Ascending aorta (tissue), 2 donors: ENCODE results near the gene CCDC187. TPM values are rescaled to one million over a fixed set of nuclear protein-coding genes. Genes with fewer than 3 reads are reported as not detected.

Experiments
- DNase-seq, 2 donors: peaks; one replicate each; pipeline ENCODE4 v3.0.0-alpha.2; 2019; ENCODE audit warnings: low spot score in 2 of 2
- H3K27ac ChIP-seq, 2 donors: fragments of 200-600 bp; sonication (generic); one replicate each; pipeline ENCODE4 v1.5.1; 2016 to 2017; ENCODE audit warnings: mild to moderate bottlenecking in 1 of 2
- H3K27me3 ChIP-seq: fragments of 200-600 bp; sonication (generic); one replicate; pipeline ENCODE4 v1.5.1; 2017
- H3K36me3 ChIP-seq, 2 donors: fragments of 200-600 bp; sonication (generic); one replicate each; pipeline ENCODE4 v1.5.1; 2016
- H3K4me1 ChIP-seq, 2 donors: fragments of 200-600 bp; sonication (generic); one replicate each; pipeline ENCODE4 v1.5.1; 2016 to 2017; ENCODE audit warnings: mild to moderate bottlenecking in 1 of 2
- H3K4me3 ChIP-seq, 2 donors: fragments of 200-600 bp; sonication (generic); one replicate each; pipeline ENCODE4 v1.5.1; 2016 to 2017; ENCODE audit warnings: mild to moderate bottlenecking in 1 of 2
- H3K9me3 ChIP-seq, 2 donors: fragments of 200-600 bp; sonication (generic); one replicate each; pipeline ENCODE4 v1.5.1; 2016
- CTCF ChIP-seq, 3 experiments: fragments of 200-600 bp in 2 of 3; fragments of 450-650 bp in 1 of 3; sonication (generic) in 2 of 3; IDR thresholded peaks; one replicate each; pipeline ENCODE4 v1.5.1; 2016 to 2019; ENCODE audit warnings: antibody characterized with exemption in 3 of 3, mild to moderate bottlenecking in 1 of 3, moderate library complexity in 1 of 3
- intact Hi-C: fragments of 100-400 bp; cut with DNase I; formaldehyde crosslinking; loops from one replicate; pipeline ENCODE4 v1.15.1; 2023
- total RNA-seq: library from RNA; depleted of rRNA; stranded (reverse); fragments of >200 nt; gene quantifications from one replicate; pipeline ENCODE4 v1.1.0, GENCODE V29; 2016

CCDC187 gene
- total RNA-seq, 1 donor from 2014 or later = under 0.01 TPM

- H3K27me3 ChIP-seq = no peaks in the 10 kb centered on the region
- no peak overlapping the region for H3K27ac ChIP-seq
- no peaks in the 10 kb centered on the region for H3K36me3 ChIP-seq
- no peak overlapping the region for H3K4me3 ChIP-seq
- no peak for DNase-seq
- no peaks in the 10 kb centered on the region for H3K4me1 ChIP-seq
- intact Hi-C loops = no loop called here
- no peaks in the 10 kb centered on the region for H3K9me3 ChIP-seq
- no peak for TF ChIP-seq CTCF (IDR thresholded peaks at IDR 0.05)
These were observed 4.8 kb downstream of the CCDC187 start for GRCh38 chr9:136299116-136299515.

- Histone ChIP-seq H3K27me3 (no peaks in the 10 kb centered on the region), H3K9me3 (no peaks in the 10 kb centered on the region), H3K4me1 (no peaks in the 10 kb centered on the region), H3K27ac (no peak overlapping the region), H3K36me3 (no peaks in the 10 kb centered on the region), H3K4me3 (no peak overlapping the region)
- intact Hi-C loops = no loop called here
- DNase-seq = no peak
- no peak for TF ChIP-seq CTCF (IDR thresholded peaks at IDR 0.05)
These were observed 5.8 kb downstream of the CCDC187 start for GRCh38 chr9:136297766-136298735.

- no peaks in the 10 kb centered on the region for H3K9me3 ChIP-seq
- H3K4me3 ChIP-seq = no peak overlapping the region
- DNase-seq = no peak
- H3K36me3 ChIP-seq = no peaks in the 10 kb centered on the region
- intact Hi-C loops = no loop called here
- H3K27ac ChIP-seq = no peak overlapping the region
- no peaks in the 10 kb centered on the region for H3K27me3 ChIP-seq
- no peak for TF ChIP-seq CTCF (IDR thresholded peaks at IDR 0.05)
- H3K4me1 ChIP-seq = no peaks in the 10 kb centered on the region
These were observed 6.7 kb downstream of the CCDC187 start for GRCh38 chr9:136297016-136297691.

- no peak for TF ChIP-seq CTCF (IDR thresholded peaks at IDR 0.05)
- H3K27me3 ChIP-seq = no peaks in the 10 kb centered on the region
- intact Hi-C loops = no loop called here
These were observed 7.4 kb downstream of the CCDC187 start for GRCh38 chr9:136296434-136297015.

GRCh38 chr9:136295542-136296433, 8.1 kb downstream of the CCDC187 start:
- no peak for TF ChIP-seq CTCF (IDR thresholded peaks at IDR 0.05)
- Histone ChIP-seq H3K27ac (no peak overlapping the region), H3K9me3 (no peaks in the 10 kb centered on the region), H3K36me3 (no peaks in the 10 kb centered on the region), H3K4me3 (no peak overlapping the region), H3K27me3 (no peaks in the 10 kb centered on the region), H3K4me1 (no peaks in the 10 kb centered on the region)
- intact Hi-C loops = no loop called here
- no peak for DNase-seq

More at GRCh38 chr9:136296434-136297015, 7.4 kb downstream of the CCDC187 start:
- no peak overlapping the region for H3K4me3 ChIP-seq
- no peak overlapping the region for H3K27ac ChIP-seq
- no peaks in the 10 kb centered on the region for H3K4me1 ChIP-seq
- no peaks in the 10 kb centered on the region for H3K36me3 ChIP-seq
- H3K9me3 ChIP-seq = no peaks in the 10 kb centered on the region
- no peak for DNase-seq
